Vagina (tissue), 2 donors: ENCODE data around the gene DIO1.

Experiments used
- POLR2A ChIP-seq, 2 donors: fragments of 450-650 bp; IDR thresholded peaks; one replicate each; pipeline ENCODE4 v1.6.1; 2017; ENCODE audit warnings: antibody characterized with exemption in 2 of 2, mild to moderate bottlenecking in 2 of 2, moderate library complexity in 2 of 2
- POLR2AphosphoS5 ChIP-seq, 2 donors: sonication (generic); formaldehyde crosslinking; IDR thresholded peaks; one replicate each; pipeline ENCODE4 v1.9.0; 2017; ENCODE audit warnings: antibody characterized with exemption in 2 of 2, mild to moderate bottlenecking in 2 of 2, low read depth in 1 of 2; ENCODE audit not compliant: insufficient read depth in 1 of 2
- TF ChIP-seq, protein P1 (sequence below), 3 experiments: fragments of 450-650 bp in 2 of 3; fragments of 200-600 bp in 1 of 3; sonication (generic) in 1 of 3; IDR thresholded peaks; one replicate each; pipeline ENCODE4 v1.5.1; 2017 to 2019; ENCODE audit warnings: antibody characterized with exemption in 3 of 3, mild to moderate bottlenecking in 2 of 3, moderate library complexity in 2 of 3

DNA sequence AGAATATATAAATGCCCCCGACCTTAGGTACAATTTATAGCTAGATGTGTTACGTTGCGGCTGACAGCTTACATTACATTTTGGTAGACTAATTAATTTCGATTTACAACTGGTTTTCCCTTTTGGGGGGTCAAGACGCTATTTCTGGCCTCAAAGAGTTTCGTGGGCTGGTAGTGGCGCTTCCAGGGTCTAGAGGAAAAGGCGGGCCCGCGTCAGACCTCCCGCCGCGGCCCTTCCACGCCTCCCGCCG lies 51.1 kb downstream of the DIO1 start:
- TF ChIP-seq, protein P1, sequence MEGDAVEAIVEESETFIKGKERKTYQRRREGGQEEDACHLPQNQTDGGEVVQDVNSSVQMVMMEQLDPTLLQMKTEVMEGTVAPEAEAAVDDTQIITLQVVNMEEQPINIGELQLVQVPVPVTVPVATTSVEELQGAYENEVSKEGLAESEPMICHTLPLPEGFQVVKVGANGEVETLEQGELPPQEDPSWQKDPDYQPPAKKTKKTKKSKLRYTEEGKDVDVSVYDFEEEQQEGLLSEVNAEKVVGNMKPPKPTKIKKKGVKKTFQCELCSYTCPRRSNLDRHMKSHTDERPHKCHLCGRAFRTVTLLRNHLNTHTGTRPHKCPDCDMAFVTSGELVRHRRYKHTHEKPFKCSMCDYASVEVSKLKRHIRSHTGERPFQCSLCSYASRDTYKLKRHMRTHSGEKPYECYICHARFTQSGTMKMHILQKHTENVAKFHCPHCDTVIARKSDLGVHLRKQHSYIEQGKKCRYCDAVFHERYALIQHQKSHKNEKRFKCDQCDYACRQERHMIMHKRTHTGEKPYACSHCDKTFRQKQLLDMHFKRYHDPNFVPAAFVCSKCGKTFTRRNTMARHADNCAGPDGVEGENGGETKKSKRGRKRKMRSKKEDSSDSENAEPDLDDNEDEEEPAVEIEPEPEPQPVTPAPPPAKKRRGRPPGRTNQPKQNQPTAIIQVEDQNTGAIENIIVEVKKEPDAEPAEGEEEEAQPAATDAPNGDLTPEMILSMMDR (IDR thresholded peaks at IDR 0.05), result no peak
- TF ChIP-seq POLR2A (IDR thresholded peaks at IDR 0.05), result no peak
- no peak for TF ChIP-seq POLR2AphosphoS5 (IDR thresholded peaks at IDR 0.05; ENCODE audit: insufficient read depth in 1 of 2, low read depth in 1 of 2)
